Measurements from ENCODE around the gene ENPP4.
"Not testable (repeated sequence)": the region's sequence is repeated elsewhere in the genome, so short reads cannot be mapped to it uniquely, and the experiment has no call there.

DNA sequence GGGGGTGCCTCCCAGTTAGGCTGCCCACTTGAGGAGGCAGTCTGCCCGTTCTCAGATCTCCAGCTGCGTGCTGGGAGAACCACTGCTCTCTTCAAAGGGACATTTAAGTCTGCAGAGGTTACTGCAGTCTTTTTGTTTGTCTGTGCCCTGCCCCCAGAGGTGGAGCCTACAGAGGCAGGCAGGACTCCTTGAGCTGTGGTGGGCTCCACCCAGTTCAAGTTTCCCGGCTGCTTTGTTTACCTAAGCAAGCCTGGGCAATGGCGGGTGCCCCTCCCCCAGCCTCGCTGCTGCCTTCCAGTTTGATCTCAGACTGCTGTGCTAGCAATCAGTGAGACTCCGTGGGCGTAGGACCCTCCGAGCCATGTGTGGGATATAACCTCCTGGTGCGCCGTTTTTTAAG, 44.1 kb upstream of the ENPP4 start:
- not testable (repeated sequence) for TF ChIP-seq POLR2AphosphoS5 (IDR thresholded peaks at IDR 0.05; ENCODE audit: insufficient read depth in 1 of 2, low read depth in 1 of 2); POLR2A (IDR thresholded peaks at IDR 0.05)
- TF ChIP-seq, protein P1, sequence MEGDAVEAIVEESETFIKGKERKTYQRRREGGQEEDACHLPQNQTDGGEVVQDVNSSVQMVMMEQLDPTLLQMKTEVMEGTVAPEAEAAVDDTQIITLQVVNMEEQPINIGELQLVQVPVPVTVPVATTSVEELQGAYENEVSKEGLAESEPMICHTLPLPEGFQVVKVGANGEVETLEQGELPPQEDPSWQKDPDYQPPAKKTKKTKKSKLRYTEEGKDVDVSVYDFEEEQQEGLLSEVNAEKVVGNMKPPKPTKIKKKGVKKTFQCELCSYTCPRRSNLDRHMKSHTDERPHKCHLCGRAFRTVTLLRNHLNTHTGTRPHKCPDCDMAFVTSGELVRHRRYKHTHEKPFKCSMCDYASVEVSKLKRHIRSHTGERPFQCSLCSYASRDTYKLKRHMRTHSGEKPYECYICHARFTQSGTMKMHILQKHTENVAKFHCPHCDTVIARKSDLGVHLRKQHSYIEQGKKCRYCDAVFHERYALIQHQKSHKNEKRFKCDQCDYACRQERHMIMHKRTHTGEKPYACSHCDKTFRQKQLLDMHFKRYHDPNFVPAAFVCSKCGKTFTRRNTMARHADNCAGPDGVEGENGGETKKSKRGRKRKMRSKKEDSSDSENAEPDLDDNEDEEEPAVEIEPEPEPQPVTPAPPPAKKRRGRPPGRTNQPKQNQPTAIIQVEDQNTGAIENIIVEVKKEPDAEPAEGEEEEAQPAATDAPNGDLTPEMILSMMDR (IDR thresholded peaks at IDR 0.05) = not testable (repeated sequence)
